IPS-NIHi11 (cell line): Measurements from ENCODE around the gene PAXIP1.
A peak's percentile ranks its signal among the peaks of the same experiment; 100 is the strongest.
"Not testable (repeated sequence)": the region's sequence is repeated elsewhere in the genome, so short reads cannot be mapped to it uniquely, and the experiment has no call there.

Experiments
- DNase-seq: peaks from one replicate; pipeline ENCODE4 v3.0.0; 2012; ENCODE audit warnings: mixed read lengths, low spot score

Gene PAXIP1

GRCh38 chr7:154943906-154944305 is 59.0 kb downstream of the PAXIP1 start:
- DNase-seq, result no peak

- DNase-seq, result no peak
Observed at GRCh38 chr7:154942691-154943090, 60.2 kb downstream of the PAXIP1 start.

GRCh38 chr7:154937837-154938236 is 65.1 kb downstream of the PAXIP1 start:
- no peak for DNase-seq

GRCh38 chr7:154934353-154934952 is 68.5 kb downstream of the PAXIP1 start:
- DNase-seq, result not testable (repeated sequence)

GRCh38 chr7:154931906-154932305 is 71.0 kb downstream of the PAXIP1 start:
- DNase-seq, result no peak

- DNase-seq, result no peak
Observed at GRCh38 chr7:154929006-154929726, 73.8 kb downstream of the PAXIP1 start.

- DNase-seq, result peak; percentile 57
Observed at GRCh38 chr7:154928136-154929005, 74.6 kb downstream of the PAXIP1 start.

GRCh38 chr7:154927624-154928125 is 75.2 kb downstream of the PAXIP1 start:
- peak; percentile 61 for DNase-seq

- DNase-seq, result not testable (repeated sequence)
Observed at GRCh38 chr7:154922472-154922871, 80.5 kb downstream of the PAXIP1 start.

- DNase-seq, result no peak
Observed at GRCh38 chr7:154919344-154920225, 83.3 kb downstream of the PAXIP1 start.

- DNase-seq, result no peak
Observed at GRCh38 chr7:154918741-154919140, 84.2 kb downstream of the PAXIP1 start.

- DNase-seq, result no peak
Observed at GRCh38 chr7:154918266-154918665, 84.7 kb downstream of the PAXIP1 start.

GRCh38 chr7:154917808-154918160 is 85.1 kb downstream of the PAXIP1 start:
- no peak for DNase-seq

GRCh38 chr7:154916856-154917807 is 85.8 kb downstream of the PAXIP1 start:
- DNase-seq, result no peak

- DNase-seq, result no peak
Observed at GRCh38 chr7:154916381-154916780, 86.5 kb downstream of the PAXIP1 start.

GRCh38 chr7:154915600-154915999 is 87.3 kb downstream of the PAXIP1 start:
- DNase-seq, result no peak

- peak; percentile 60 for DNase-seq
Observed at GRCh38 chr7:154914996-154915380, 87.9 kb downstream of the PAXIP1 start.

GRCh38 chr7:154914308-154914995 is 88.5 kb downstream of the PAXIP1 start:
- no peak for DNase-seq

- DNase-seq, result peak; percentile 92
Observed at GRCh38 chr7:154913638-154914307, 89.2 kb downstream of the PAXIP1 start.
